ENCODE measurements around the gene SBF1.

Gene SBF1

DNA sequence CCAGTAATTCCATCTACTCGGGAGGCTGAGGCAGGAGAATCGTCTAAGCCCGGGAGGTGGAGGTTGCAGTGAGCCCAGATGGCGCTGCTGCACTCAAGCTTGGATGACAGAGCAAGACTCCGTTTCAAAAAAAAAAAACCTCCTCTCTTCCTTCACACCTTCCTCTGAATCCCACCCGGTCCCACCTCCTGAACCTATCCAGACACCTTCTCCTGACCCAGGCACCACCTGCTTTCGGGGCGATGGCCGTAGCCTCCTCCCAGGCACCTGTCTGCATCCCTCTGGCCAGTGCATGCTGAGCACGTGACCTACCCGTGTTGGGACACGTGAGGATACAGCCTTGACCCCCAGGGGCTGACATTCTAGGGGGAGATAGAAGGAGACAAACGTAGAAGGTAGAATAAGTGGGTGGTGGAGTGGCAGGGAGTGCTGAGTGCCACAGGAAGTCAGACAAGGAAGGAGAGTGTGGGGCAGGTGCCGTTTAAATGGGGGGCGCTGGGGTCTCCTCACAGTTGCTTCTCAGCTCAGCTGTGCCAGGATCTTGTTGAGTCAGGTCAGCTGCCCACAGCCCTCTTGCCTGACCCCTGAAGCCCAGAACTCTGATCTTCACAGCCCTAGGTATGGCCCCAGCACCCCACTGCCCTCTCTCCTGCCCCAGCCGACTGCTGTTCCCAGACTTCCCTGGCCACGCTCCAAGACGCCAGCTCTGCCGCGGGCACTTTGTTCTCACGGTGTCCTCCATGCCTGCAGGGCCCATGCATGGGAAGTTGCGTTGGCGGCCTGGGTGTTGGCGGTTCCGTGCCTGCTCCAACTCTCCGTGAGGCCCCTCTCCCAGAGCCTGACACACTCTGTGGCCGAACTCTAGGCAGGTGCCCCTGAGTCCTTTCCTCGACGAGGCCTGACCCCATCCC is 10.6 kb upstream of the SBF1 start:
- no peak for DNase-seq (ENCODE audit: low read depth)

- DNase-seq (ENCODE audit: low read depth): no peak
These were observed 9.4 kb upstream of the SBF1 start for GRCh38 chr22:50483977-50484853.

GRCh38 chr22:50483556-50483955 is 8.7 kb upstream of the SBF1 start:
- DNase-seq (ENCODE audit: low read depth): no peak

DNA sequence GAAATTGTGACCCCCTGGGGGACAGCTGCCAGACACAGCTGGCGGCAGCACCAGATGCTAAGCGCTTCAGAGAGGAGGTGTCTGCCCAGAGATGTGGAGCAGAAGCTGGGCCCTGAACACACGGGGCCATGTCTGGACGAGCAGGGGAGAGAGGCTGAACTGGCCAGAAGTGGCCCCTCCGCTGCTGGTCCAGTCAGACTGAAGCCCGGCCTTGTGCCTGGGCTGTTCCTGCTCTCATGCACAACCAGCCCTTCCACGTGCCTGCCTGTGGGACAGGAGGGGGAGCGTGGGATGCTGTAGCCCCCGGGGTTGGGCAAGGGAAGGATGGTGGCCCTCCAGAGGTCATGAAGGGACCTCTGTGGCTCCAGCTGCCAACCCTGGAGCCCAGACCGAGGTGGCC is 8.3 kb upstream of the SBF1 start:
- DNase-seq (ENCODE audit: low read depth): no peak

DNA sequence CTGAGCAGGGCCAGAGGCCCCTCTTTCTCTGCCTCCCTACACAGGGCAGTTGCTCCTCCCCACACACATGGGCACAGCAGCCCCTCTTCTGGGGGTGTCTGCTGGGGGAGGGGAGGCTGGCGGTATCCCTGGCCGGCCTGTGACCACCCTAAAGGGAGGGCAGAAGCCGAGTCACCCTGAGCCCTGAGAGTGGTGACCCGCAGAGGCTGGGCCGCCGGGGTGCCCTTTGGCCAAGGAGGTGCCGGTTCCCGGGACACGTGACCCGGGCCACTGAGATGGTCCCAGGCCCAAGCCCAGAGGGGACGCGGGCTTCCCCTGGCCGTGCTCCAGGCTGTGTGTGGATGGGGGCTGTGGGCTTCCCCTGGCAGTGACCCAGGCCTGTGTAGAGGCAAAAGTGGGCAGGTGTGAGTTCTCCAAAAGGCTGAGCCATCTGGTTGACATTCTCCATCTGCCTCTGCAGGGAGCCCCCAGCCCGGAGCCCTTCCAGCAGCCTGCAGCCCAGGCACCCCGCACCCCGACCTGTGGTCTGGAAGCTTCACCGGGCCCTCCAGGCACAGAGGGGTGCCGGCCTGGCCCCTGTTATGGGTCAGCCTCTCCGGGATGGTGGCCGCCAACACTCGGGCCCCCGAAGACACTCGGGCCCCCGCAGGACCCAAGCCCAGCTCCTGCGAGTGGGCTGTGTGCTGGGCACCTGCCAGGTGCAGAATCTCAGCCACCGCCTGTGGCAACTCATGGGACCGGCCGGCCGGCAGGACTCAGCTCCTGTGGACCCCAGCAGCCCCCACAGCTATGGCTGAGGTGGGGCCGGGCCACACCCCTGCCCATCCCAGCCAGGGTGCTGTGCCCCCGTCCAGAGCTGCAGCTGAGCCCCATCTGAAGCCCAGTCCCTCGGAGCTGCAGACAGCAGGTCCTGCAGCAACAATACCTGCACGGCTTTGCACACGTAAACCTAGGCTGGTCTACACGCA is 7.6 kb upstream of the SBF1 start:
- DNase-seq (ENCODE audit: low read depth): no peak

- DNase-seq (ENCODE audit: low read depth): peak; percentile 51
These were observed 6.7 kb upstream of the SBF1 start, which contains the start of gene ADM2 for GRCh38 chr22:50481440-50482106. ADM2 (plus strand) TSS chr22:50481543; CDS start chr22:50481848, 305 bp downstream.

DNA sequence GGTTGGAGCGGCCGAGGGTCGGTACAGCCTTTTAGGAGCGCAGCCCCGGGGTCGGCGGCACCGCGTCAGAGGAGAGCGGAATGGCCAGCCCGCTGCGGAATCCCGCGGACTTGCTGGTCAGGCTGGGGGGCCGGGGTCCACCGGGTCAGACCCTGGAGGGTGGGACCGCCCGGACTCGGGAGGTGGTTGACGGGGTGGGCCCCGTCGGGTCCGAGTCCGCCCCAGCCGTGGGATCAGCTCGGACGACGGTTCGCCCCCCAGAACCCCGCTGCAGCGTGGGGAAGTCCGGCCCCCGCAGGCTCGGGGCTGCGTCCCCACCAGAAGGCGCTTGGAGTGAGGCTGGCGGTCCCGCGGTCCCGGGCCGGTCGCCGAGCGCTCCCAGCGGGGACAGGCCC is 6.2 kb upstream of the SBF1 start:
- DNase-seq (ENCODE audit: low read depth): no peak

- DNase-seq (ENCODE audit: low read depth): no peak
These were observed 4.9 kb upstream of the SBF1 start for GRCh38 chr22:50479721-50480120.

- no peak for DNase-seq (ENCODE audit: low read depth)
These were observed 3.1 kb upstream of the SBF1 start for GRCh38 chr22:50477923-50478322.

DNA sequence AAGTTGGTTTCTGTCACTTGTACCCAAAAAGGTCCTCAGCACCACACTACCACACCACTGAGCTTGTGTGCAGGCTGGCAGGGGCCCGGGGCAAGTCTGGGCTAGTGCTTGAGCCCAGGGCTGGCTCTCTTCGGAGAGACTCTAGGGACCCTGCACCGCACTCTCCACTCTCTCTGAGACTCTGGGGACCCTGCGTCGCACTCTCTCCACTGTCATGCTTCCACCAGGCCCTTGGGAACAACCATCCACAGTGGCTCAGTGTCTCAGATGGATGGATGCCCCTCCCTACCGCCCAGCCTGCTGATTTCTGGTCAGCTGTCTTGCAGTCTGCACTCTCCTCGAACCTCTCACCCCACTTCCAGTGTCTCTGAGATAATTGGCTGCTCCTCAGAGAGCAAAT is 2.0 kb upstream of the SBF1 start:
- DNase-seq (ENCODE audit: low read depth): no peak

DNA sequence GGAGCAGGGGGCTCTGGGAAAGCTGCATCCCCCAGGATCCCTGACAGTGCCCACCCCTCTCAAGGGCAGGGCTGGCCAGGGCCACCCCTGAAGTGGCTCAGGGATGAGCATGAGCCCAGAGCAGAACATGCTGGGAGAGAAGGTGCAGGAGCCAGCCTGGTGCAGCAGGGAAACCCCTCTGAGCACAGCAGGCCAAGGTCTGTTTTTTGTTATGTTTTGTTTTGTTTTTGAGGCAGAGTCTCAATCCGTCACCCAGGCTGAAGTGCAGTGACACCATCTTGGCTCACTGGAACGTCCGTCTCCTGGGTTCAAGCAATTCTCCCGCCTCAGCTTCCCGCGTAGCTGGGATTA is 792 bp upstream of the SBF1 start:
- no peak for DNase-seq (ENCODE audit: low read depth)

DNA sequence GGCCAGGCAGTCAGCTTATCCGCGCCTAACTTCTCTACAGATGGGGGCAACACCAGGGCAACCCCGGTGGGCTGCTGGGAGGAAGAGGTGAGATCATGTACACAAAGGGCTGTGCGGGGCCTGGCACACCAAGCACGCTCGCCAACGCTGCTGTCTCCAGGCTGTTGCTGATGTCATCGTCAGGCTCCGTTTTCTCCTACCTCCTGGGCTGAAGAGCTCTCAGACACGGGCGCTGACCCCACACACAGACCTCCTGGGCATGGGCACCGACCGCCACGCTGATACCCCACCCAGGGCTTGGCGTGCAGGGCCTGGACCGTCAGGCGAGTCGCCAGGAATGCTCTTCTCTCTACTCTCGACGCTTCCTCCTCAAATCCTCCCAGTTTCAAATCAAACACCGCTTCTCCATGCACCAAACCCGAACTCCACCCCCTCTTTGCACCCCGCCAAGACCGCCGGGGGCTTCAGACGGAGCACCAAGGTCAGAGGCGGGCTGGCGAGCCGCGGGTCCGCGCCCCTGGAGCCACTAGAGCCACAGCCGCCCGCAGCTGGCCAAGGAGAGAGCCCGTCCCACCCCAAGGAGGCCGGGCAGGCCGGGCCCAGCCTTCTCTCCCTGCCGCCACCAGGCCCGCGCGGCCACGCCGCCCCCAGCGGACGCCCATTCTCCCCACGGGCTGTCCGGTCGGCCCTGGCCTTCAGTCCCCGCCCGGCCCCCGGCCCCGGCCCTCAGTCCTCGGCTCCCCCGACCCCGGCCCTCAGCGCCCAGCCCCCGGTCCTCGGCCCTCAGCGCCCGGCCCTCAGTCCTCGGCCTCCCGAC is 772 bp downstream of the SBF1 start:
- no peak for DNase-seq (ENCODE audit: low read depth)

DNA sequence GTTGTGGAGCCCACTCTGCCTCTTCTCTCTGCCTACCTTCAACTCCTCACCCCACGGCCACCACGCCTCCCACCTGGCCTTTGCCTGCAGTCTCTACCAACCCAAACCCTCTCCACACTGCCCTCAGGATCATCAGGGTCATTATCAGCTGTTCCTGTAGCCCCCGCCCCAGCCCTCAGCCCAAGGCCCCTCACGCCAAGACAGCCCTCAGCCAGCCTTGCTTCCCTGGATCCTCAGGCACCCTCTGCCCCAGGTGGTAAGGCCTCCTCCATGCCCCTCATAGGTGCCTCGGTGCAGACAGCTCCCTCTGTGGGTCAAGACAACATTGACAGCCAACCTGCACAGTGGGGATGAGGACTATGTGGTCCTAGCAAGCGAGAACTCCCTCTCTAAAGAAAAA is 1.7 kb downstream of the SBF1 start:
- no peak for DNase-seq (ENCODE audit: low read depth)

DNA sequence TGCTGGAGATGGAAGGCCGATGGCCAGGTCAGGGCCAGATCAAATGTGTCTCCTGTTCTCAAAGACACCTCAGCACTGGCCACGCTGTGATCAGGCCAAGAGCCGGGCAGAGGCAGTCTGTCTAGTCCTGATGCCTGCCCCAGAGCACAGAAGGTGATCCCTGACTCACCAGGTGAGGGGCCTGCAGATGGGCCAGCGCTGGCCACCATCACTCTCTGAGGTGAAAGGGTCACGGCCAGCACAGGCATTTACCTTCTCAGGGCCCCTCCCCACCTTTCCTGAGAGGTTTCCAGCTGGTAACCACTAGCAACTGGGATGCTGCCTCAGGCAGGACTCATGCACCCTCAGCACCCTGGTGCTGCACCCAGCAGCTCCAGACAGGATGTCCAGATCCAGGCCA is 2.9 kb downstream of the SBF1 start:
- DNase-seq (ENCODE audit: low read depth): no peak

GRCh38 chr22:50471197-50471847 is 3.5 kb downstream of the SBF1 start:
- no peak for DNase-seq (ENCODE audit: low read depth)

- DNase-seq (ENCODE audit: low read depth): no peak
These were observed 4.3 kb downstream of the SBF1 start for GRCh38 chr22:50470491-50470890.

DNA sequence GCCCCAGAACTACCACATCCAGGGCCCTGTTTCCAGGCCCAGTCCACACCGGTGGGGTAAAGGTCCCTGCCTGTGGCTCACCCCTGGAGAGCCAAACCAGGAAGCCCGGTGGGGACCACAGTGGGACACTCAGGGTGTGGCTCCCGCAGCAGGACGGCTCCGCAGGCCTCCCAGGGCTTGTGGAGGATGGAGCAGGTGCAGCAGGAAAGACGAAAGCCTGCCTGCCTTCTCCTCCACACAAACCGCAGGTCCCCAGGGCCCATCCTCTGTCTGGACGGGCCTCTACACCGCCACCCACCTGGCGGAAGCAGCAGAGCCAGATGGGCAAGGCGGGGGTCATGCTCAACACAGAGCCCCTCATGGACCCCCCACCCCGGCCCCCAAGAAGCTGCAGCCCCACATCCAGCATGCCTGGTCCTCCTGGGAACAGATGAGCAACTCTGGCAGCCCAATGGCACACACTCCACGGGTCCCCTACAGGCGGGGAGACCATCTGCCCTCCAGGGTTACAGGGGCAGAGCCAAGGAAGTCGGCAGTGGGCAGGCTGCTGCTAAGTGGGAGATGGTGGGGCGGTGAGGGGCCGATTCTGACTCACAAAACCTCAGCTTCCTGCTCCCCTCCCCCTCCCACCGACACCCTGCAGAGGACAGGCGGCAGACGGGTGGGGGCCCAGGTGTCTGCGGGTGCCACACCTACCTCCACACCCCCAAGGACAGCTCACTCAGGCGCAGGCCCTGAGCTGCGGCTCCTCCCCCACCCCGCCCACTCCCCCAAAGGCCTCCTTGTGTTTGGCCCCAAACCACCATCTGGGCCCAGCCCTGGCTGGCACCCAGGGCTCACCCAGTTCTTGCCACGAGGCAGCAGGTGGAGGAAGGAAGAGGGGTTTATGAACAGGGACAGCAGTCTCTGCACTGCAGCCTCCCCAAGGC is 5.2 kb downstream of the SBF1 start:
- peak; percentile 98 for DNase-seq (ENCODE audit: low read depth)

GRCh38 chr22:50468626-50469025 is 6.2 kb downstream of the SBF1 start:
- no peak for DNase-seq (ENCODE audit: low read depth)
